ENCODE data around the gene SETDB1.

Gene SETDB1

GRCh38 chr1:151013518-151013917 lies 87.4 kb downstream of the SETDB1 start:
- H3K4me3 ChIP-seq (ENCODE audit: severe bottlenecking), result no peak overlapping the region
- ATAC-seq (ENCODE audit: low read depth) (no peak), DNase-seq (ENCODE audit: low spot score) (no peak)
- no peaks in the 10 kb centered on the region for H3K27me3 ChIP-seq (ENCODE audit: insufficient read depth, poor library complexity, severe bottlenecking)
- TF ChIP-seq CTCF (IDR thresholded peaks at IDR 0.05; ENCODE audit: poor library complexity, severe bottlenecking), result no peak
- H3K4me1 ChIP-seq (ENCODE audit: insufficient read depth, poor library complexity, severe bottlenecking), result no peaks in the 10 kb centered on the region
- H3K36me3 ChIP-seq (ENCODE audit: low read depth), result peaks cover 8% of the 10 kb centered on the region
- no peaks in the 10 kb centered on the region for H3K9me3 ChIP-seq (ENCODE audit: severe bottlenecking)
- H3K27ac ChIP-seq (ENCODE audit: poor library complexity, severe bottlenecking), result no peak overlapping the region

All from RWPE2 (cell line).